ENCODE results near the gene PSMC3.
A peak's percentile ranks its signal among the peaks of the same experiment; 100 is the strongest.

PSMC3 gene

GRCh38 chr11:47445840-47446239 is 19.6 kb upstream of the PSMC3 start:
- H3K79me2 ChIP-seq (ENCODE audit: insufficient read depth, low read length): no peaks in the 10 kb centered on the region
- no peak overlapping the region for H3K4me2 ChIP-seq (ENCODE audit: low read length)
- TF ChIP-seq CTCF (IDR thresholded peaks at IDR 0.05; ENCODE audit: low read length) (no peak), EZH2 (IDR thresholded peaks at IDR 0.05; ENCODE audit: borderline replicate concordance, low read length) (no peak)
- H3K9me2 ChIP-seq (ENCODE audit: low read depth, low read length): no peaks in the 10 kb centered on the region
- no peaks in the 10 kb centered on the region for H4K20me1 ChIP-seq (ENCODE audit: insufficient read depth, low read length)
- peaks cover 15% of the 10 kb centered on the region for H3K4me1 ChIP-seq (ENCODE audit: insufficient read depth, low read length, severe bottlenecking)
- no peak overlapping the region for H2AFZ ChIP-seq (ENCODE audit: low read length)
- no peaks in the 10 kb centered on the region for H3K27me3 ChIP-seq (ENCODE audit: insufficient read depth, low read length)
- H3K9ac ChIP-seq (ENCODE audit: low read length): no peak overlapping the region
- no peaks in the 10 kb centered on the region for H3K36me3 ChIP-seq (ENCODE audit: insufficient read depth, low read length)
- H3K9me3 ChIP-seq (ENCODE audit: low read length): no peaks in the 10 kb centered on the region
- H3F3A ChIP-seq (ENCODE audit: insufficient read depth, low read length): no peaks in the 10 kb centered on the region
- H3K27ac ChIP-seq (ENCODE audit: low read depth, low read length, poor library complexity, severe bottlenecking): no peak overlapping the region
- no peak overlapping the region for H3K4me3 ChIP-seq (ENCODE audit: low read depth, low read length, poor library complexity, severe bottlenecking)

GRCh38 chr11:47443817-47444216 is 17.6 kb upstream of the PSMC3 start:
- no peaks in the 10 kb centered on the region for H3K79me2 ChIP-seq (ENCODE audit: insufficient read depth, low read length)
- no peak overlapping the region for H3K9ac ChIP-seq (ENCODE audit: low read length)
- H3K4me3 ChIP-seq (ENCODE audit: low read depth, low read length, poor library complexity, severe bottlenecking): no peak overlapping the region
- H3K27ac ChIP-seq (ENCODE audit: low read depth, low read length, poor library complexity, severe bottlenecking): no peak overlapping the region
- no peaks in the 10 kb centered on the region for H3F3A ChIP-seq (ENCODE audit: insufficient read depth, low read length)
- H3K4me1 ChIP-seq (ENCODE audit: insufficient read depth, low read length, severe bottlenecking): peaks cover 15% of the 10 kb centered on the region
- H3K27me3 ChIP-seq (ENCODE audit: insufficient read depth, low read length): no peaks in the 10 kb centered on the region
- H3K9me2 ChIP-seq (ENCODE audit: low read depth, low read length): no peaks in the 10 kb centered on the region
- H4K20me1 ChIP-seq (ENCODE audit: insufficient read depth, low read length): no peaks in the 10 kb centered on the region
- no peaks in the 10 kb centered on the region for H3K9me3 ChIP-seq (ENCODE audit: low read length)
- no peak for TF ChIP-seq EZH2 (IDR thresholded peaks at IDR 0.05; ENCODE audit: borderline replicate concordance, low read length)
- TF ChIP-seq CTCF (IDR thresholded peaks at IDR 0.05; ENCODE audit: low read length): no peak
- H3K36me3 ChIP-seq (ENCODE audit: insufficient read depth, low read length): no peaks in the 10 kb centered on the region
- H3K4me2 ChIP-seq (ENCODE audit: low read length): peak overlapping the region; percentile 32; the same call in 1 of the 2 replicates
- H2AFZ ChIP-seq (ENCODE audit: low read length): peak overlapping the region; percentile 45; the same call in 1 of the 2 replicates

- H3K27me3 ChIP-seq (ENCODE audit: insufficient read depth, low read length): no peaks in the 10 kb centered on the region
- no peaks in the 10 kb centered on the region for H4K20me1 ChIP-seq (ENCODE audit: insufficient read depth, low read length)
- peaks cover 15% of the 10 kb centered on the region for H3K4me1 ChIP-seq (ENCODE audit: insufficient read depth, low read length, severe bottlenecking)
- H3K9me3 ChIP-seq (ENCODE audit: low read length): no peaks in the 10 kb centered on the region
- no peak overlapping the region for H3K27ac ChIP-seq (ENCODE audit: low read depth, low read length, poor library complexity, severe bottlenecking)
- TF ChIP-seq CTCF (IDR thresholded peaks at IDR 0.05; ENCODE audit: low read length) (peak; percentile 38), EZH2 (IDR thresholded peaks at IDR 0.05; ENCODE audit: borderline replicate concordance, low read length) (no peak)
- peak overlapping the region; percentile 30; the same call in 1 of the 2 replicates for H3K9ac ChIP-seq (ENCODE audit: low read length)
- H2AFZ ChIP-seq (ENCODE audit: low read length): peak overlapping the region; percentile 45; the same call in 1 of the 2 replicates
- H3K4me3 ChIP-seq (ENCODE audit: low read depth, low read length, poor library complexity, severe bottlenecking): peak overlapping the region; percentile 1
- no peaks in the 10 kb centered on the region for H3K9me2 ChIP-seq (ENCODE audit: low read depth, low read length)
- H3F3A ChIP-seq (ENCODE audit: insufficient read depth, low read length): no peaks in the 10 kb centered on the region
- no peaks in the 10 kb centered on the region for H3K36me3 ChIP-seq (ENCODE audit: insufficient read depth, low read length)
- no peaks in the 10 kb centered on the region for H3K79me2 ChIP-seq (ENCODE audit: insufficient read depth, low read length)
- peak overlapping the region; percentile 32; the same call in 1 of the 2 replicates for H3K4me2 ChIP-seq (ENCODE audit: low read length)
Observed at GRCh38 chr11:47443028-47443700, 16.9 kb upstream of the PSMC3 start.
